Hematopoietic multipotent progenitor cell (in vitro differentiated cells): ENCODE data around the gene UBE2E1. TPM values are rescaled to one million over a fixed set of nuclear protein-coding genes. Genes with fewer than 3 reads are reported as not detected.
"Not testable (repeated sequence)": the region's sequence is repeated elsewhere in the genome, so short reads cannot be mapped to it uniquely, and the experiment has no call there.

ENCODE experiments used
- DNase-seq, 3 donors: peaks; one replicate each; pipeline ENCODE4 v3.0.0-alpha.2; 2011 to 2015; ENCODE audit warnings: low read depth in 2 of 3, low spot score in 2 of 3
- total RNA-seq: library from RNA; depleted of rRNA; stranded (reverse); fragments of >200 nt; gene quantifications from one replicate; pipeline ENCODE4 v1.2.3, GENCODE V29; 2012

UBE2E1 gene
- total RNA-seq, 1 donor = 44.2 TPM

DNA sequence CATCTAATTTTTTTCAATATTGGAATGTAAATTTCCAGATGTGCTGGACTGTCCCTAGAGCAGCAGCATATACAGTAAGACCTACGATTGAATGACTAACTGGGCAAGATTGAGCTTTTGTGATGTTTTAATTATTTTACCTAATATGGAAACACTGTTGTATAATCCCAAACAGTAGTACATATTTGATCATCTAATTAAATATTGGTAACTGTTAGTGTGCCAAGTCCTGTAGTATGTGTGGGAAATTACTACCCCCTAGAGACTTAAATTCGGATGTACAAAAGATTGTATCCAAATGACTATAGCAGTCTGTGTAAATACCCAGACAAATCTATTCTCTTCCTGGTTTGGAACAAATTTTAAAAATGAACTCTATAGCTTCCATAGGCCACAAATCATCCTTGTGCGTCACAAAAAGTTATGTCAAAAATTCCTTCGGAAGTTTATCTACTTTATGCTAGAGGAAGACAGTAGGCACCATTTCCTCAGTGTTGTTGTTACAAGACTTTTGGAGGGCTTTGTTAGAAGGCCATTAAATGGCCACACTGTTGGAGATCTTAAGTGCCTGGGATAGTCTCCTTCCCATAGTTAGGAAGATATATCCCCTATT is 69.5 kb downstream of the UBE2E1 start:
- no peak for DNase-seq

DNA sequence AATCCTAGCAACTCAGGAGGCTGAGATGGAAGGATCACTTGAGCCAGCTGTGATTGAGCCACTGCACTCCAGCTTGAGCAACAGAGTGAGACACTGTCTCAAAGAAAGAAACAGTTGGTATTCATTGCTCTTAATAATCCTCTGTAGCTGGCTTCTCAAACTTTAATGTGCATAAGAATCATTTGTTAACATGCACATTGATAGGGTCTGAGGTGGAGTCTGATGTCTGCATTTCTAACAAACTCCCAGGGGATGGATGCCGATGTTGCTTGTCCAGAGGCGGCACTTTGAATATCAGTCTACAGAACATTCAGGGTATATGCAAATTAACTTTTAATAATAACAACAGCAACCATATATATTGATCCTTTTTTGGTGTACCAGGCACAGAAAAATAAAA is 71.2 kb downstream of the UBE2E1 start:
- DNase-seq = no peak

- peak in 1 of 3 donors; percentile 59 for DNase-seq
Observed at GRCh38 chr3:23877329-23877980, 71.7 kb downstream of the UBE2E1 start.

- no peak for DNase-seq
Observed at GRCh38 chr3:23879485-23879884, 73.7 kb downstream of the UBE2E1 start.

- DNase-seq = no peak
Observed at GRCh38 chr3:23880703-23881339, 75.1 kb downstream of the UBE2E1 start.

DNA sequence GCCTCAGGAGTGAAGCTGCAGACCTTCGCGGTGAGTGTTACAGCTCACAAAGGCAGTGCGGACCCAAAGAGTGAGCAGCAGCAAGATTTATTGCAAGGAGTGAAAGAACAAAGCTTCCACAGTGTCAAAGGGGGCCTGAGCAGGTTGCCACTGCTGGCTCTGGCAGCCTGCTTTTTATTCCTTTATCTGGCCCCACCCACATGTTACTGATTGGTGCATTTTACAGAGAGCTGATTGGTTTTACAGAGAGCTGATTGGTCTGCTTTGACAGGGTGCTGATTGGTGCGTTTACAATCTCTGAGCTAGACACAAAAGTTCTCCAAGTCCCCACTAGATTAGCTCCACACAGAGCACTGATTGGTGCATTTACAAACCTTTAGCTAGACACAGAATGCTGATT is 76.2 kb downstream of the UBE2E1 start:
- DNase-seq = peak in 2 of 3 donors; percentile 59 to 79

DNA sequence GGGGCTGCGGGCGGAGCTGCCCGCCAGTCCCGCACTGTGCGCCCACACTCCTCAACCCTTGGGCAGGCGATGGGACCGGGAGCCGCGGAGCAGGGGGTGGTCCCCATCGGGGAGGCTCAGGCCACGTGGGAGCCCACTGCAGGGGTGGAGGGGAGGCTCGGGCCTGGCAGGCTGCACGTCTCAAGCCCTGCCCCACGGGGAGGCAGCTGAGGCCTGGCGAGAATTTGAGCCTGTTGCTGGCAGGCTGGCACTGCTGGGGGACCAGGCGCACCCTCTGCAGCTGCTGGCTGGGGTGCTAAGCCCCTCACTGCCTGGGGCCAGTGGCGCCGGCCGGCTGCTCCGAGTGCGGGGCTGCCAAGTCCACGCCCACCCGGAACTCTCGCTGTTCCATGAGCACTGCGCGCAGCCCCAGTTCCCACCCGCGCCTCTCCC is 76.7 kb downstream of the UBE2E1 start:
- DNase-seq = no peak

DNA sequence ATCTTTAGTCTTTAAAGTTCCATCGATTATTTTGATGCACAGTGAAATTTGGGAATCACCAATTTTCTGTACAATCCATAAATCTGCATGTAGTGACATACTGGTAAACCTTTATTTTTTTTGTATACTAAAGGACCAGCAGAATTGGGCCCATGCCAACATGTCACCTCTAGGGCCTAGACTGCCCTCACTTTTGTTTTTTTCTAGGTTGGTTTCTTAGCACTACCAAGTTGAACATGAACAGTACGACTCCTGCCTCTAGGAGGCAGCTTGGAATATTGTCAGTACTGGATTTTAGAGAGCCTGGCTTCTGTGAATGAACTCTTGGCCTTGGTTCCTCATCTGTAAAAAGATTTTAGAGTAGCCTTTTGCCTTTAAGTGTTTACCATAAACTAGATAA is 78.7 kb downstream of the UBE2E1 start:
- DNase-seq = peak in 1 of 3 donors; percentile 18

- no peak for DNase-seq
Observed at GRCh38 chr3:23885210-23885609, 79.5 kb downstream of the UBE2E1 start.

DNA sequence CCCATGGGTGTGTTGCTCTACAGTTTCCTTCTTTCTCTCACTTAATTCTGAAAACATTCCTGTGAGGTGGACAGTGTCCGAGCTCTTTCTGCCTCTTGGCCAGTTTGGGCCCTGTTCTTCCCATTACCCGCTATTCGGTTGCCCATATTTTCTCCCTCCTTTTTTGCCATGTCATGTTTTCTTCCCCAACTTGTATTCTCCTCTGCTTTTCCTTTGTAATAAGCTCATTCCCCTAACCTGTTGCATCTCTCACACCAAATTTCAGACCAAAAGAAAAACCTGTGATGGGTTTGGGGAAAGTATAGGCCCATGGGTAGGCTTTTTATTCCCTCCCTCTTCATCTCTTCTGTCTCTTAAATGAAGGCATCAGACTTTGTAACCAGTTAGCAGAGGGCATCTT is 80.6 kb downstream of the UBE2E1 start:
- no peak for DNase-seq

DNA sequence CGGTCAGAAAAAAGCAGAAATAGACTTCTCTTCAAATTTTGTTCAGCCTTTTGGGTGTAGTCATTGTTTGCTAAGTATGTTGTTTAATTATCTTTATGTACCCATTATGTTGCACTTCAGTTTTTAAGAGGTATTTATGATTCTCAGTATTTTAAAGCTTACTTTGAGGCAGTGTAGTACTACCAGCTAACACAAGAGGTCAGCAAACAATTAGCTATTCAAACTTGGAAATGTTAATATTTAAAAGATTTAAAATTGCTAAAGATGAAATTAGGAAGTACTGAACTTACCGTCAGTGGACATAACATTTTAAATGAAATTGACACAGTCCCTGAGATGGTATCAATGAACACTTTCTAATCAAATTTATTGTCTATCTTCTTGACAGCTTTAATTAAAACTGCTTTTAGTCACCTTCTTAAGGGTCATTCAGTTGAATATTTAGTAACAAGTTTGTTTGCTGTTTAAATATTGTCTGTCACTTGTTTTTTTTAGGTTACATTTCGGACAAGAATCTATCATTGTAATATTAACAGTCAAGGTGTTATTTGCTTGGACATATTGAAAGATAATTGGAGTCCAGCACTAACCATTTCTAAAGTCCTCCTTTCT is 83.0 kb downstream of the UBE2E1 start:
- DNase-seq = peak; percentile 16 to 74 (median 45)

DNA sequence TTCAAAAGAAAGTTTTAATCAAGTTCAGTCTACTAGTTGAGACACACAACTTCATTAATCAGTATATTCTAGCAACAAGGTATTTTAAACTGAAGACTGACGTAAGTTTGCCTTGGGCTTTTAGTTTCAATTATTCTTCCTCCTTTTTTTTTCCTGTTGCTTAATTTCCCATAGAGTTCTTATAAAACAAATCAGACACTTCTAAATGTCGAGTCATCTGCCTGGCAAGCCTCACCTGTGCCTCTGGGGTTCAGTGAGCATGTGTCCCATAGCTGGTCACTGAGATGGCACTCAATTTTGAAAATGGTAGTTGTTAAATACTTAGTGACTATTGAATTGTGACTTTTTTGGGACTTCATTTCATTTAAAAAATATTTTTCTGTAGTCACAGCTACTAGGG is 83.6 kb downstream of the UBE2E1 start:
- DNase-seq = no peak

- DNase-seq = no peak
Observed at GRCh38 chr3:23889950-23890349, 84.2 kb downstream of the UBE2E1 start.

- DNase-seq = no peak
Observed at GRCh38 chr3:23894254-23895061, 88.7 kb downstream of the UBE2E1 start.

- no peak for DNase-seq
Observed at GRCh38 chr3:23895181-23895580, 89.4 kb downstream of the UBE2E1 start.

GRCh38 chr3:23900744-23901143 is 95.0 kb downstream of the UBE2E1 start:
- no peak for DNase-seq

- DNase-seq = no peak
Observed at GRCh38 chr3:23904545-23904944, 98.8 kb downstream of the UBE2E1 start.

- DNase-seq = no peak
Observed at GRCh38 chr3:23909341-23909740, 103.6 kb downstream of the UBE2E1 start.

- DNase-seq = no peak
Observed at GRCh38 chr3:23911397-23911796, 105.6 kb downstream of the UBE2E1 start.

DNA sequence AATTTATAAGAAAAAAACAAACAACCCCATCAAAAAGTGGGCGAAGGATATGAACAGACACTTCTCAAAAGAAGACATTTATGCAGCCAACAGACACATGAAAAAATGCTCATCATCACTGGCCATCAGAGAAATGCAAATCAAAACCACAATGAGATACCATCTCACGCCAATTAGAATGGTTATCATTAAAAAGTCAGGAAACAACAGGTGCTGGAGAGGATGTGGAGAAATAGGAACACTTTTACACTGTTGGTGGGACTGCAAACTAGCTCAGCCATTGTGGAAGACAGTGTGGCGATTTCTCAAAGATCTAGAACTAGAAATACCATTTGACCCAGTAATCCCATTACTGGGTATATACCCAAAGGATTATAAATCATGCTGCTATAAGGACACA is 106.6 kb downstream of the UBE2E1 start:
- not testable (repeated sequence) for DNase-seq

GRCh38 chr3:23913182-23913581 is 107.4 kb downstream of the UBE2E1 start:
- no peak for DNase-seq
